GM18511 (cell line): ENCODE results near the gene FERMT2.
"Not testable (repeated sequence)": the region's sequence is repeated elsewhere in the genome, so short reads cannot be mapped to it uniquely, and the experiment has no call there.

Experiments used
- ATAC-seq: cut with Tn5 transposase; IDR thresholded peaks from one replicate; pipeline ENCODE4 v1.9.1; 2021; ENCODE audit warnings: mild to moderate bottlenecking, moderate library complexity; ENCODE audit not compliant: unreplicated experiment

The FERMT2 gene

GRCh38 chr14:52948039-52948438 is 2.8 kb downstream of the FERMT2 start:
- no peak for ATAC-seq

GRCh38 chr14:52944254-52944653 is 6.6 kb downstream of the FERMT2 start:
- ATAC-seq = no peak

GRCh38 chr14:52939427-52939826 is 11.4 kb downstream of the FERMT2 start:
- no peak for ATAC-seq

GRCh38 chr14:52937869-52938268 is 13.0 kb downstream of the FERMT2 start:
- no peak for ATAC-seq

GRCh38 chr14:52937306-52937705 is 13.5 kb downstream of the FERMT2 start:
- ATAC-seq = no peak

GRCh38 chr14:52936437-52936836 is 14.4 kb downstream of the FERMT2 start:
- no peak for ATAC-seq

- no peak for ATAC-seq
Observed at GRCh38 chr14:52935833-52936232, 15.0 kb downstream of the FERMT2 start.

- ATAC-seq = no peak
Observed at GRCh38 chr14:52934762-52935161, 16.1 kb downstream of the FERMT2 start.

- ATAC-seq = no peak
Observed at GRCh38 chr14:52929192-52929807, 21.6 kb downstream of the FERMT2 start.

- ATAC-seq = no peak
Observed at GRCh38 chr14:52926953-52927352, 23.9 kb downstream of the FERMT2 start.

GRCh38 chr14:52923902-52924575 is 26.8 kb downstream of the FERMT2 start:
- ATAC-seq = no peak

- no peak for ATAC-seq
Observed at GRCh38 chr14:52922656-52923055, 28.2 kb downstream of the FERMT2 start.

GRCh38 chr14:52922059-52922458 is 28.8 kb downstream of the FERMT2 start:
- no peak for ATAC-seq

- not testable (repeated sequence) for ATAC-seq
Observed at GRCh38 chr14:52920411-52920810, 30.4 kb downstream of the FERMT2 start.

GRCh38 chr14:52919971-52920370 is 30.9 kb downstream of the FERMT2 start:
- ATAC-seq = no peak

- ATAC-seq = peak; percentile 97
Observed at GRCh38 chr14:52918486-52918885, 32.4 kb downstream of the FERMT2 start.

- no peak for ATAC-seq
Observed at GRCh38 chr14:52917735-52918134, 33.1 kb downstream of the FERMT2 start.

- no peak for ATAC-seq
Observed at GRCh38 chr14:52914295-52914694, 36.6 kb downstream of the FERMT2 start.

GRCh38 chr14:52913271-52913670 is 37.6 kb downstream of the FERMT2 start:
- ATAC-seq = no peak

GRCh38 chr14:52911904-52912303 is 38.9 kb downstream of the FERMT2 start:
- no peak for ATAC-seq

- no peak for ATAC-seq
Observed at GRCh38 chr14:52910572-52910971, 40.3 kb downstream of the FERMT2 start.

- ATAC-seq = no peak
Observed at GRCh38 chr14:52907949-52908348, 42.9 kb downstream of the FERMT2 start.

GRCh38 chr14:52906141-52906601 is 44.7 kb downstream of the FERMT2 start:
- no peak for ATAC-seq
